SK-N-SH (cell line): ENCODE results near the gene CHST11. TPM values are rescaled to one million over a fixed set of nuclear protein-coding genes. Genes with fewer than 3 reads are reported as not detected.

Source experiments
- CTCF ChIA-PET: fragments of 300-600, 350-600 bp; formaldehyde crosslinking; extraction: SDS; loops from one replicate; lab custom pipeline; 2021; lab: Yijun Ruan, JAX
- POLR2A ChIA-PET: fragments of 350-600 bp; sonication (Branson Sonifier 250); formaldehyde crosslinking; extraction: SDS; loops from one replicate; lab custom pipeline; 2020; ENCODE audit warnings: antibody characterized with exemption, inconsistent platforms; lab: Yijun Ruan, JAX
- DNase-seq: peaks from one replicate; pipeline ENCODE4 v3.0.0; 2012
- H2AFZ ChIP-seq: fragments of 200-600 bp; sonication (generic); 2 replicates; pipeline ENCODE4 v1.8.1; 2016; ENCODE audit warnings: antibody characterized with exemption, mild to moderate bottlenecking, low read depth
- H3F3A ChIP-seq: fragments of 200-600 bp; sonication (generic); replicated peaks from 2 replicates; pipeline ENCODE3; 2016; ENCODE audit warnings: antibody characterized with exemption, mild to moderate bottlenecking; ENCODE audit not compliant: insufficient read depth
- H3K27ac ChIP-seq, 2 experiments: fragments of 200-500 bp in 1 of 2; fragments of 200-600 bp in 1 of 2; sonication (Bioruptor generic) in 1 of 2; sonication (generic), shearing (Covaris generic) in 1 of 2; 2 replicates each; pipeline versions ENCODE4 v1.5.1 to v1.6.1; 2014 to 2016; ENCODE audit warnings: low read depth in 2 of 2, inconsistent platforms in 1 of 2, low read length in 1 of 2, mild to moderate bottlenecking in 1 of 2, mixed read lengths in 1 of 2
- H3K27me3 ChIP-seq: fragments of 200-600 bp; sonication (generic), shearing (Covaris generic); 2 replicates; pipeline ENCODE4 v1.6.1; 2016; ENCODE audit warnings: mixed run types; ENCODE audit not compliant: insufficient read depth
- H3K36me3 ChIP-seq, 2 experiments: fragments of 200-500 bp in 1 of 2; fragments of 200-600 bp in 1 of 2; sonication (Bioruptor generic) in 1 of 2; sonication (generic) in 1 of 2; replicated peaks in 1 of 2; 2 replicates each; pipeline versions ENCODE3 to v1.5.1; 2014 to 2016; ENCODE audit warnings: low read length in 1 of 2, mild to moderate bottlenecking in 1 of 2; ENCODE audit not compliant: insufficient read depth in 2 of 2, control insufficient read depth in 1 of 2
- H3K4me1 ChIP-seq, 2 experiments: fragments of 200-500 bp in 1 of 2; fragments of 200-600 bp in 1 of 2; sonication (Bioruptor generic) in 1 of 2; sonication (generic), shearing (Covaris generic) in 1 of 2; 2 replicates each; pipeline versions ENCODE4 v1.5.1 to v1.6.1; 2014 to 2016; ENCODE audit warnings: low read depth in 1 of 2, low read length in 1 of 2, mixed run types in 1 of 2; ENCODE audit not compliant: insufficient read depth in 2 of 2, control insufficient read depth in 1 of 2
- H3K4me2 ChIP-seq: fragments of 200-600 bp; sonication (generic), shearing (Covaris generic); 2 replicates; pipeline ENCODE4 v1.6.1; 2017; ENCODE audit warnings: mixed run types
- H3K4me3 ChIP-seq, 2 experiments: fragments of 200-500 bp in 1 of 2; fragments of 200-600 bp in 1 of 2; sonication (Bioruptor generic) in 1 of 2; sonication (generic), shearing (Covaris generic) in 1 of 2; 2 replicates each; pipeline versions ENCODE4 v1.5.1 to v1.8.1; 2014 to 2016; ENCODE audit warnings: low read depth in 2 of 2, inconsistent platforms in 1 of 2, low read length in 1 of 2, mild to moderate bottlenecking in 1 of 2, mixed read lengths in 1 of 2, moderate library complexity in 1 of 2
- H3K79me2 ChIP-seq: fragments of 200-600 bp; sonication (generic); 2 replicates; pipeline ENCODE4 v1.8.1; 2017; ENCODE audit warnings: mild to moderate bottlenecking; ENCODE audit not compliant: insufficient read depth
- H3K9ac ChIP-seq: fragments of 200-600 bp; sonication (generic); 2 replicates; pipeline ENCODE4 v1.6.1; 2017; ENCODE audit warnings: mixed run types
- H3K9me2 ChIP-seq: fragments of 200-600 bp; sonication (generic); 2 replicates; pipeline ENCODE4 v1.6.1; 2017; ENCODE audit warnings: mixed run types
- H3K9me3 ChIP-seq: fragments of 200-600 bp; sonication (generic); 2 replicates; pipeline ENCODE4 v1.6.1; 2017; ENCODE audit warnings: mixed run types, mild to moderate bottlenecking, moderate library complexity
- H4K20me1 ChIP-seq: fragments of 200-600 bp; sonication (generic); 2 replicates; pipeline ENCODE4 v1.6.1; 2017; ENCODE audit warnings: mild to moderate bottlenecking, mixed run types; ENCODE audit not compliant: insufficient read depth
- CTCF ChIP-seq: fragments of 200-600 bp; sonication (generic); IDR thresholded peaks from 2 replicates; pipeline ENCODE4 v1.6.1; 2017; ENCODE audit warnings: antibody characterized with exemption, mild to moderate bottlenecking, moderate library complexity
- ELF1 ChIP-seq: IDR thresholded peaks from 2 replicates; pipeline ENCODE4 v1.4.0; 2012
- EP300 ChIP-seq, 2 experiments: IDR thresholded peaks; 2 replicates each; pipeline versions ENCODE4 v1.4.0 to v1.6.1; 2012; ENCODE audit warnings: borderline replicate concordance in 1 of 2, low read depth in 1 of 2, low read length in 1 of 2
- FOXJ3 ChIP-seq: sonication (generic); formaldehyde crosslinking; IDR thresholded peaks from 2 replicates; pipeline ENCODE4 v1.5.1; 2020; ENCODE audit warnings: mild to moderate bottlenecking, missing genetic modification reagents
- FOXM1 ChIP-seq: IDR thresholded peaks from 2 replicates; pipeline ENCODE4 v1.4.0; 2012; ENCODE audit warnings: low read depth, mild to moderate bottlenecking
- RAD21 ChIP-seq: IDR thresholded peaks from 2 replicates; pipeline ENCODE4 v1.6.1; 2012; ENCODE audit warnings: mild to moderate bottlenecking, low read length
- RCOR1 ChIP-seq: fragments of 150-350 bp; IDR thresholded peaks from 2 replicates; pipeline ENCODE4 v1.6.1; 2017; ENCODE audit warnings: antibody characterized with exemption, low read length
- SMC3 ChIP-seq: IDR thresholded peaks from 2 replicates; pipeline ENCODE4 v1.6.1; 2012; ENCODE audit warnings: low read depth, low read length, improper control_type of control experiment
- TAF1 ChIP-seq: IDR thresholded peaks from 2 replicates; pipeline ENCODE4 v1.6.1; 2012; ENCODE audit warnings: low read depth, mild to moderate bottlenecking, low read length, moderate library complexity, borderline replicate concordance
- TCF12 ChIP-seq: IDR thresholded peaks from 2 replicates; pipeline ENCODE4 v1.4.0; 2012
- TEAD4 ChIP-seq: IDR thresholded peaks from 2 replicates; pipeline ENCODE4 v1.4.0; 2012; ENCODE audit warnings: mild to moderate bottlenecking, borderline replicate concordance; ENCODE audit not compliant: insufficient read depth
- WGBS: methylation state at CpG from one replicate; pipeline ENCODE4 v1.1.6; 2017; ENCODE audit warnings: low lambda C conversion rate; 5-methylcytosine and 5-hydroxymethylcytosine counted together
- polyA plus RNA-seq, 3 experiments: library from polyadenylated mRNA; depleted of rRNA; stranded (reverse); fragments of >200 nt; gene quantifications; 2 replicates each; pipeline ENCODE4 v1.2.3, GENCODE V29; 2012

The CHST11 gene
- polyA plus RNA-seq, 1 of the 3 experiments (the other 2 are of a cell fraction) = 18.6 TPM

GRCh38 chr12:104735801-104736200, 279.1 kb downstream of the CHST11 start:
- ChIA-PET POLR2A (no interaction called here), CTCF (interaction anchor here (1.0 to 2.8 kb wide), 3 partner anchors 50 to 354 kb away, joined by 3 to 16 read pairs (median 4); no protein-coding TSS in a partner anchor)
- no peak overlapping the region for H3K4me3 ChIP-seq
- H3K4me1 ChIP-seq = peaks cover 0 to 58% of the 10 kb centered on the region in 2 experiments; a peak in 2 of 4 replicates
- H3K9ac ChIP-seq = no peak overlapping the region
- no peak for TF ChIP-seq FOXJ3 (CRISPR knock-in tag)
- no peak for TF ChIP-seq TEAD4
- TF ChIP-seq ELF1 = no peak
- no peak for DNase-seq
- H3K36me3 ChIP-seq = no peaks in the 10 kb centered on the region
- no peaks in the 10 kb centered on the region for H3F3A ChIP-seq
- no peak overlapping the region for H2AFZ ChIP-seq
- no peaks in the 10 kb centered on the region for H3K9me2 ChIP-seq
- H4K20me1 ChIP-seq = no peaks in the 10 kb centered on the region
- 77% methylated on average over 4 of the region's 5 CpGs for WGBS
- peak overlapping the region; percentile 3; the same call in 1 of the 2 replicates for H3K4me2 ChIP-seq
- H3K79me2 ChIP-seq = no peaks in the 10 kb centered on the region
- H3K27me3 ChIP-seq = no peaks in the 10 kb centered on the region
- H3K9me3 ChIP-seq = no peaks in the 10 kb centered on the region
- H3K27ac ChIP-seq = peak overlapping the region; percentile 18 to 24; a peak in 1 of 4 replicates

GRCh38 chr12:104736307-104736706, 279.6 kb downstream of the CHST11 start:
- Histone ChIP-seq H3K9me3 (no peaks in the 10 kb centered on the region), H4K20me1 (no peaks in the 10 kb centered on the region), H3K27me3 (no peaks in the 10 kb centered on the region), H3K27ac (peak overlapping the region; percentile 18 to 24; a peak in 2 of 4 replicates), H3K4me1 (peaks cover 0 to 54% of the 10 kb centered on the region in 2 experiments; a peak in 2 of 4 replicates), H3K9me2 (no peaks in the 10 kb centered on the region), H3K36me3 (no peaks in the 10 kb centered on the region), H3K79me2 (no peaks in the 10 kb centered on the region), H3F3A (no peaks in the 10 kb centered on the region), H3K9ac (no peak overlapping the region), H3K4me3 (no peak overlapping the region), H3K4me2 (peak overlapping the region; percentile 3; the same call in 1 of the 2 replicates), H2AFZ (no peak overlapping the region)
- 61% methylated on average over 6 of the region's 6 CpGs for WGBS
- TF ChIP-seq SMC3 (0 out of 2 replicates have a peak, but pooled peaks have one; percentile 1), EP300 (IDR thresholded peaks at IDR 0.05; ENCODE audit: borderline replicate concordance in 1 of 2, low read depth in 1 of 2, low read length in 1 of 2) (peak in 1 of 2 experiments; percentile 75; a peak in 2 of 4 replicates), RCOR1 (peak; percentile 60; the same call in 1 of the 2 replicates), FOXM1 (no peak), ELF1 (no peak), CTCF (no peak), TCF12 (peak; percentile 75), RAD21 (peak; percentile 37; the same call in 1 of the 2 replicates), TAF1 (no peak)
- ChIA-PET CTCF (interaction anchor here (1.0 to 2.8 kb wide), 2 partner anchors 67 to 354 kb away, joined by 3 to 16 read pairs; no protein-coding TSS in a partner anchor), POLR2A (no interaction called here)
- DNase-seq = peak; percentile 55
